Choroid plexus epithelial cell (primary cell): Measurements from ENCODE around the gene TCP11L2.
A peak's percentile ranks its signal among the peaks of the same experiment; 100 is the strongest.
"Not testable (repeated sequence)": the region's sequence is repeated elsewhere in the genome, so short reads cannot be mapped to it uniquely, and the experiment has no call there.

Experiments
- DNase-seq: peaks from one replicate; pipeline ENCODE4 v3.0.0-alpha.2; 2010; ENCODE audit warnings: low read depth
- H3K4me3 ChIP-seq: 2 replicates; pipeline ENCODE4 v1.5.1; 2011; ENCODE audit warnings: low read depth, mild to moderate bottlenecking, control low read depth, low read length, moderate library complexity
- CTCF ChIP-seq: conservative IDR thresholded peaks from 2 replicates; pipeline ENCODE4 v1.5.1; 2011; ENCODE audit warnings: low read depth, mild to moderate bottlenecking, control low read depth, inconsistent platforms, low read length, moderate library complexity

TCP11L2 gene

GRCh38 chr12:106282457-106283097, 20.0 kb upstream of the TCP11L2 start:
- peak; percentile 68 for DNase-seq
- no peak overlapping the region for H3K4me3 ChIP-seq
- peak; percentile 88 for TF ChIP-seq CTCF

DNA sequence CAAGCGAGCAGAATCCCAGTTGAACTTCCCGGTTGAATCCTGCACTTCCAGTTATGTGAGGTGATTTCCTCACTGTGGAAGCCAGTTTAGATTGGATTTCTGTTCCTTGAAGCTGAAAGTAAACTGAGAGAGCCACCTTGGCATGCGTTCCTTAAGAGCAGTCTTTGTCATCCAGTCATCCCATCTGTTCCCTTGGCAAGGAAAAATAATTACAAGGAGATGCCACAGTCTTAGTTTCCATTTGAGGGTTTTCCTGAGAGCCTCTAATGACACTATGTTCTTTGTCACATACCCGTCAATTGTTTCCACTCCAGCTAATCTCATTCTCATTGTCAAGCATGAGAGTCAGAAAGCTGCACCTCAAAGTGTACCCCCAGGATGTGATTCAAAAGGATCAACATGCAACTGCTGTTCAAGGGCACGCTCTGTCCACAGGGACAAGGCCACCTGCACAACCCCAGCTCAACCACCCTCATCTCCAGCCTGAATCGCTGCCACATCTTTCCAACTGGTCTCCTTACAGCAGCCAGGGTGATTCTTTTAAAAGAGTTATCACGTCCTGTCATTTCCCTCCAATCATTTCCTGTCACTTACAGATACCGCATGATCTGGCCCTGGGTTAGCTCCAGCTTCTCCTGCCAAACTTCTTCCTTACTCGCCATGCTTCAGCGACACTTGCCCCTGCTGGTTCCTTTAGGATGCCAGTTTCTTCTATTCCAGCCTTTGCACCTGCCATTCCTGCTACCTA, 18.0 kb upstream of the TCP11L2 start:
- TF ChIP-seq CTCF = no peak
- no peak for DNase-seq
- H3K4me3 ChIP-seq = no peak overlapping the region

GRCh38 chr12:106285982-106286381, 16.6 kb upstream of the TCP11L2 start:
- DNase-seq = no peak
- TF ChIP-seq CTCF = no peak
- no peak overlapping the region for H3K4me3 ChIP-seq

- H3K4me3 ChIP-seq, DNase-seq: not testable (repeated sequence)
Measured at GRCh38 chr12:106286576-106287162, 15.9 kb upstream of the TCP11L2 start.

DNA sequence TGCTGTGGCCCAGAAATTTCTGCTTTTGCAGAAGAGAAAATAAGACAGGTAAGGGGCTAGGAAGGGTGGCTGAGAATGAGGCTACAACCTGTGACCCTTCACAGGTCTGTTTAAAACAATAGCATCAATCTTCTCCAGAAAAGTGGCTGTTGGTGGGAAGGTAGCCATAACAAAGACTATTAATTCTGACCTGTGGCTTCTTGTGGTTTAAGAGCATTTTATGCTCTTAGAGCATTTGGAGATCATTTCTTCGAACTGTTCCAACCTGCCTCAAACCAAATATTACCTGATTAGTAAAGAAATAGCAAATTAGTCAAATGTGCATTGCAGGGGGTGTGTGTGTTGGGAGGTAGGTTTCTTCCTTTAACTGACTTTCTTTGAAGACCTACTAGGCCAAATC, 15.2 kb upstream of the TCP11L2 start:
- no peak for DNase-seq
- no peak overlapping the region for H3K4me3 ChIP-seq
- no peak for TF ChIP-seq CTCF

GRCh38 chr12:106288101-106288493, 14.4 kb upstream of the TCP11L2 start:
- H3K4me3 ChIP-seq = no peak overlapping the region
- TF ChIP-seq CTCF = no peak
- no peak for DNase-seq

DNA sequence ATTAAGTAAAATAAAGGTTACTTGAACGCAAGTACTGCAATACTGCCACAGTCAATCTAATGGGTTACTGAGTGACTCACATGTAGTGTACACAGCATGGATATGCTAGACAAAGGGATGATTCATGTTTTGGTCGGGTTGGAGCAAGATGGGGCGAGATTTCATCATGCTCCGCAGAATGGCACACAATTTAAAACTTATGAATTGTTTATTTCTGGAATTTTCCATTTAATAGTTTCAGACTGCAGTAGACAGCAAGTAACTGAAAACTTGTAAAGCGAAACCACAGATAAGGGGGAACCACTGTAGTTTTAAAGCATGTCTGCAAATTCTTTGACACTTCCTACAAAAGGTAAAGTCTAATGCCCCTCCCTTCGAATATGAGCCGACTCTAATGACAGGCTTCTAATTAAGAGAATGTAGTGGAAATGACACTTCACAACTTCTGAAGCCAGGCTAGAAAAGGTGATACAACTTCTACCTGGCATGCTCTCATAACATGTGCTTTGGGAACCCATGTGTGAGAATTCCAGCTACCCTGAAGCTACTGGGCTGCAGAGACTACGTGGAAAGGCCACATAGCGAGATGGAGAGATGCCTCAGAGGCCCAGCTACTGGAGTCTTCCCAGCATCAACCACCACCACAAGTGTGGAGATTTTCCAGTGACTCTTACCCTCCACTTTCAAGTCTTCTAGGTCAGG, 13.9 kb upstream of the TCP11L2 start:
- no peak for TF ChIP-seq CTCF
- no peak overlapping the region for H3K4me3 ChIP-seq
- peak; percentile 94 for DNase-seq
